ENCODE data around the gene CNIH4.
"Not testable (repeated sequence)": the region's sequence is repeated elsewhere in the genome, so short reads cannot be mapped to it uniquely, and the experiment has no call there.

Gene CNIH4

GRCh38 chr1:224349716-224350115, 7.0 kb upstream of the CNIH4 start:
- DNase-seq: not testable (repeated sequence)

GRCh38 chr1:224352436-224353085, 4.1 kb upstream of the CNIH4 start:
- not testable (repeated sequence) for DNase-seq

- DNase-seq: no peak
These were observed 2.4 kb upstream of the CNIH4 start for GRCh38 chr1:224353975-224354925.

- no peak for DNase-seq
These were observed 996 bp downstream of the CNIH4 start for GRCh38 chr1:224357626-224358124.

GRCh38 chr1:224358237-224358636, 1.6 kb downstream of the CNIH4 start:
- no peak for DNase-seq

GRCh38 chr1:224359207-224359606, 2.5 kb downstream of the CNIH4 start:
- DNase-seq: no peak

- no peak for DNase-seq
These were observed 11.7 kb downstream of the CNIH4 start for GRCh38 chr1:224368409-224368808.

GRCh38 chr1:224373008-224373590, 16.4 kb downstream of the CNIH4 start:
- no peak for DNase-seq

- DNase-seq: no peak
These were observed 18.4 kb downstream of the CNIH4 start for GRCh38 chr1:224375059-224375458.

- no peak for DNase-seq
These were observed 21.0 kb downstream of the CNIH4 start for GRCh38 chr1:224377676-224378006.

- DNase-seq: no peak
These were observed 22.4 kb downstream of the CNIH4 start for GRCh38 chr1:224378855-224379631.

GRCh38 chr1:224380003-224380402, 23.3 kb downstream of the CNIH4 start:
- DNase-seq: no peak

GRCh38 chr1:224381880-224382548, 25.3 kb downstream of the CNIH4 start:
- no peak for DNase-seq

- no peak for DNase-seq
These were observed 26.5 kb downstream of the CNIH4 start for GRCh38 chr1:224383218-224383617.

- DNase-seq: no peak
These were observed 30.7 kb downstream of the CNIH4 start for GRCh38 chr1:224387302-224387912.

- no peak for DNase-seq
These were observed 31.3 kb downstream of the CNIH4 start for GRCh38 chr1:224387943-224388342.

- no peak for DNase-seq
These were observed 33.8 kb downstream of the CNIH4 start for GRCh38 chr1:224390517-224390916.

GRCh38 chr1:224392411-224393249, 36.0 kb downstream of the CNIH4 start:
- DNase-seq: no peak

GRCh38 chr1:224393294-224393693, 36.6 kb downstream of the CNIH4 start:
- DNase-seq: no peak

GRCh38 chr1:224399887-224400286, 43.2 kb downstream of the CNIH4 start:
- DNase-seq: no peak

Measured in cerebellar nuclear complex (tissue), 1 donor.